Breast epithelium (tissue), 3 donors: ENCODE measurements around the gene FLNB.

Experiments used
- CTCF ChIP-seq, 3 donors: fragments of 450-650 bp; IDR thresholded peaks; one replicate each; pipeline ENCODE4 v1.5.1; 2016 to 2017; ENCODE audit warnings: antibody characterized with exemption in 3 of 3, mild to moderate bottlenecking in 3 of 3, moderate library complexity in 3 of 3
- POLR2A ChIP-seq: fragments of 450-650 bp; IDR thresholded peaks from one replicate; pipeline ENCODE4 v1.6.1; 2016; ENCODE audit warnings: antibody characterized with exemption, mild to moderate bottlenecking, moderate library complexity
- POLR2AphosphoS5 ChIP-seq, 3 donors: sonication (generic); formaldehyde crosslinking; IDR thresholded peaks; one replicate each; pipeline ENCODE4 v1.6.1; 2017; ENCODE audit warnings: antibody characterized with exemption in 3 of 3

DNA sequence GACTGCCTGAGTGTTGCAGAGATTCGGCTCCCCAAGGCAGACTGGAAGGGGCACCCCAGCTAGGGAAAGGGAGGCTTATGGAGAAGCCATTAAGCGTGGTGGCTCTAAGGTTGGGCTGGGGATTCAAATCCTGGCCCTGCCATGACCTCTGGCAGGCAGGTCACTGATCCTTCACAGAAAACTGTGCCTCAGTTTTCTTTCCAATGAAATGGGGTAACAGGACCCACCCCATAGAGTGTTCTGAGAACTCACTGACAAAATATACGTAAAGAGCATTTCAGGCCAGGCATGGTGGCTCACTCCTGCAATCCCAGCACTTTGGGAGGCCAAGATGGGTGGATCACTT lies 167.9 kb downstream of the FLNB start:
- TF ChIP-seq POLR2A: no peak
- no peak for TF ChIP-seq CTCF (IDR thresholded peaks at IDR 0.05)
- no peak for TF ChIP-seq POLR2AphosphoS5 (IDR thresholded peaks at IDR 0.05)
